DND-41 (cell line): ENCODE results near the gene TEX44.

Source experiments
- ATAC-seq: fragments of 200-7000 bp; cut with Tn5 transposase; 3 replicates; pipeline ENCODE4 v1.9.1; 2021; ENCODE audit warnings: low read depth; ENCODE audit not compliant: insufficient read depth
- DNase-seq: peaks from one replicate; pipeline ENCODE4 v3.0.0-alpha.2; 2020
- H2AFZ ChIP-seq: 2 replicates; pipeline ENCODE4 v1.6.0; 2012; ENCODE audit warnings: low read depth, low read length
- H3K27ac ChIP-seq: 2 replicates; pipeline ENCODE4 v1.5.1; 2012; ENCODE audit warnings: low read length, inconsistent platforms
- H3K27me3 ChIP-seq: fragments of 200-600 bp; sonication (generic); 2 replicates; pipeline ENCODE4 v1.6.0; 2012; ENCODE audit warnings: low read length, mild to moderate bottlenecking, inconsistent platforms; ENCODE audit not compliant: insufficient read depth, poor library complexity
- H3K36me3 ChIP-seq: 2 replicates; pipeline ENCODE4 v1.5.1; 2012; ENCODE audit warnings: low read length, inconsistent platforms; ENCODE audit not compliant: insufficient read depth
- H3K4me1 ChIP-seq: 2 replicates; pipeline ENCODE4 v1.5.1; 2012; ENCODE audit warnings: mild to moderate bottlenecking, low read length; ENCODE audit not compliant: insufficient read depth
- H3K4me2 ChIP-seq: 2 replicates; pipeline ENCODE4 v1.6.0; 2012; ENCODE audit warnings: mild to moderate bottlenecking, moderate library complexity, low read length, inconsistent platforms; ENCODE audit not compliant: insufficient read depth
- H3K4me3 ChIP-seq, 2 experiments: fragments of 200-600 bp in 1 of 2; shearing (Covaris generic) in 1 of 2; 2 replicates each; pipeline ENCODE4 v1.5.1; 2012 to 2016; ENCODE audit warnings: inconsistent platforms in 2 of 2, low read length in 2 of 2, mild to moderate bottlenecking in 2 of 2, low read depth in 1 of 2, moderate library complexity in 1 of 2
- H3K79me2 ChIP-seq: 2 replicates; pipeline ENCODE4 v1.6.0; 2012; ENCODE audit warnings: low read length, inconsistent platforms; ENCODE audit not compliant: insufficient read depth
- H3K9ac ChIP-seq: 2 replicates; pipeline ENCODE4 v1.6.0; 2012; ENCODE audit warnings: low read depth, mild to moderate bottlenecking, inconsistent platforms, low read length, moderate library complexity
- H3K9me3 ChIP-seq: 2 replicates; pipeline ENCODE4 v1.5.1; 2012; ENCODE audit warnings: low read length, moderate library complexity, mild to moderate bottlenecking, inconsistent platforms; ENCODE audit not compliant: insufficient read depth, severe bottlenecking
- H4K20me1 ChIP-seq: 2 replicates; pipeline ENCODE4 v1.6.0; 2012; ENCODE audit warnings: low read length; ENCODE audit not compliant: insufficient read depth
- EZH2 ChIP-seq: IDR thresholded peaks from 3 replicates; pipeline ENCODE4 v1.6.1; 2012; ENCODE audit warnings: borderline replicate concordance, low read depth, mild to moderate bottlenecking, moderate library complexity, low read length, inconsistent platforms; ENCODE audit not compliant: severe bottlenecking
- TF ChIP-seq, protein P1 (sequence below): IDR thresholded peaks from 2 replicates; pipeline ENCODE4 v1.5.1; 2012; ENCODE audit warnings: borderline replicate concordance, low read length, moderate library complexity, mild to moderate bottlenecking; ENCODE audit not compliant: poor library complexity, severe bottlenecking; ENCODE audit errors: extremely low read depth

TEX44 gene

DNA sequence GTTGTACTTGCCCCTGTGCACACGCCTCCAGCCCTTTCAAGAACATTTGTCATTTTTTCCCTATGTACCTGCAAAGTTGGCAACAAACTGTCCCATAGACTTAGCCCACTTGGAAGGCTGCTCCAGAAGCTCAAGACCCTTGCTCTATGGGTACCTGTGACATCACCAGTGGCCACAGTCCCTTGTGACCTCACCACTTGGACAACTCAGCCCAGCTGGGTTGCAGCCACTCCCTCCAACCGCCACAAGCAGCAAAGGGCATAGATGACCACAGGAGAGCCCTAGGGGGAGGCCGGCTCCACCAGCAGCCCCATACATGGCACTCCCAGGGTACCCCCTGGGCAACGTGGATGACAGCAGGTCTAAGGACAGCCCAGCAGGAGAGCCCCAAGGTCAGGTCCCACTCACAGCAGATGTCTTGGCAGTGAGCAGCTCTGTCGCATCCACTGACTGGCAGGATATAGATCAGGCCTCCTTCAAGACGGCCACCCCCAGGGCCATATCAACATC, at the start of gene TEX44:
TSS of gene TEX44 (plus strand) at position 229 of the 510 bp plus-strand sequence. CDS start at position 317, 88 bp downstream.
- H4K20me1 ChIP-seq: no peaks in the 10 kb centered on the region
- H3K4me2 ChIP-seq: no peak within 1 kb of the TSS
- TF ChIP-seq EZH2: no peak
- TF ChIP-seq, protein P1, sequence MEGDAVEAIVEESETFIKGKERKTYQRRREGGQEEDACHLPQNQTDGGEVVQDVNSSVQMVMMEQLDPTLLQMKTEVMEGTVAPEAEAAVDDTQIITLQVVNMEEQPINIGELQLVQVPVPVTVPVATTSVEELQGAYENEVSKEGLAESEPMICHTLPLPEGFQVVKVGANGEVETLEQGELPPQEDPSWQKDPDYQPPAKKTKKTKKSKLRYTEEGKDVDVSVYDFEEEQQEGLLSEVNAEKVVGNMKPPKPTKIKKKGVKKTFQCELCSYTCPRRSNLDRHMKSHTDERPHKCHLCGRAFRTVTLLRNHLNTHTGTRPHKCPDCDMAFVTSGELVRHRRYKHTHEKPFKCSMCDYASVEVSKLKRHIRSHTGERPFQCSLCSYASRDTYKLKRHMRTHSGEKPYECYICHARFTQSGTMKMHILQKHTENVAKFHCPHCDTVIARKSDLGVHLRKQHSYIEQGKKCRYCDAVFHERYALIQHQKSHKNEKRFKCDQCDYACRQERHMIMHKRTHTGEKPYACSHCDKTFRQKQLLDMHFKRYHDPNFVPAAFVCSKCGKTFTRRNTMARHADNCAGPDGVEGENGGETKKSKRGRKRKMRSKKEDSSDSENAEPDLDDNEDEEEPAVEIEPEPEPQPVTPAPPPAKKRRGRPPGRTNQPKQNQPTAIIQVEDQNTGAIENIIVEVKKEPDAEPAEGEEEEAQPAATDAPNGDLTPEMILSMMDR: no peak
- ATAC-seq (no peak), DNase-seq (no peak)
- H3K4me3 ChIP-seq: no peak within 1 kb of the TSS
- H3K4me1 ChIP-seq: no peaks in the 10 kb centered on the region
- no peak within 1 kb of the TSS for H3K27ac ChIP-seq
- peaks cover 5% of the 10 kb centered on the region for H3K27me3 ChIP-seq
- H3K9me3 ChIP-seq: no peaks in the 10 kb centered on the region
- no peak within 1 kb of the TSS for H3K9ac ChIP-seq
- no peak within 1 kb of the TSS for H2AFZ ChIP-seq
- no peaks in the 10 kb centered on the region for H3K79me2 ChIP-seq
- no peaks in the 10 kb centered on the region for H3K36me3 ChIP-seq

DNA sequence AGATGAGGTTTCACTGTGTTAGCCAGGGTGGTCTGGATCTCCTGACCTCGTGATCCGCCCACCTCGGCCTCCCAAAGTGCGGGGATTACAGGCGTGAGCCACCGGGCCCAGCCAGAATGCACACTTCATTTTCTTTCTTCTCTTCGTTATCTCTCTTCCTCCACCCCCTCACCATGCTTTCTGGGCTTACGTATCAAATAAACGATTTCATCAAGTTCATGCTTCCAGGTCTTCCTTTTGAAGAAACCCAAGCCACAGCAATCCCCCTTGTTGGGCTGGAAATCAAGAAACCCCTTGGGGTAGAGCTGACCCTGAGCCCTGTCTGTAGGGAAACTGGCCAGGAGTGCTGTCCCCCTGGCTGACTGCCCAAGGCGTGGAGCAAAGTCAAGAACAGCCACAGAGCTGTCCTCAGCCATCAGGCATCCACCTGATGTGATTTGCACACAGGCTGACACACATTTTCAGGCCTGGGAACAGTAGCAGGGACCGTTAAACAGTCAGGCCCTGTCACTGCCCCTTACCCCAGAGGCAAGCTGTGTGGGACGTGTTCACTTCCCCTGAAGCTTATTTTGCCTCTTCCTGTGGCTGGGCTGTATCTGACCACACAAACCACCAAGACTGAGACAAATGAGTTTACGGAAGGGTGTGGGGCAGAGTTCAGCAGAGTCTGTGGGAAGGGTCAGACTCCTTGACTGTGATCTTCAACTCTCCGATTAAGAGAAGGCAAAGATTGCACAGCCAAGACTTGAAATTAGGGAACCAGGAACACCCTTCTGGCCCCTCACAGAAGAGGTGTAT, 47.4 kb upstream of the TEX44 start:
- H3K4me3 ChIP-seq: no peak overlapping the region; a peak in 1 of 4 replicates
- peaks cover 9% of the 10 kb centered on the region for H3K9me3 ChIP-seq
- no peaks in the 10 kb centered on the region for H3K27me3 ChIP-seq
- DNase-seq (peak; percentile 86), ATAC-seq (peak; percentile 91)
- peak overlapping the region; percentile 93 for H3K27ac ChIP-seq
- no peak for TF ChIP-seq EZH2
- TF ChIP-seq, protein P1: no peak
- peaks cover 23% of the 10 kb centered on the region for H3K4me1 ChIP-seq
- H3K4me2 ChIP-seq: peak overlapping the region; percentile 24
- no peaks in the 10 kb centered on the region for H3K79me2 ChIP-seq
- no peaks in the 10 kb centered on the region for H3K36me3 ChIP-seq
- peak overlapping the region; percentile 58 for H3K9ac ChIP-seq
- H4K20me1 ChIP-seq: no peaks in the 10 kb centered on the region
- H2AFZ ChIP-seq: peak overlapping the region; percentile 74

DNA sequence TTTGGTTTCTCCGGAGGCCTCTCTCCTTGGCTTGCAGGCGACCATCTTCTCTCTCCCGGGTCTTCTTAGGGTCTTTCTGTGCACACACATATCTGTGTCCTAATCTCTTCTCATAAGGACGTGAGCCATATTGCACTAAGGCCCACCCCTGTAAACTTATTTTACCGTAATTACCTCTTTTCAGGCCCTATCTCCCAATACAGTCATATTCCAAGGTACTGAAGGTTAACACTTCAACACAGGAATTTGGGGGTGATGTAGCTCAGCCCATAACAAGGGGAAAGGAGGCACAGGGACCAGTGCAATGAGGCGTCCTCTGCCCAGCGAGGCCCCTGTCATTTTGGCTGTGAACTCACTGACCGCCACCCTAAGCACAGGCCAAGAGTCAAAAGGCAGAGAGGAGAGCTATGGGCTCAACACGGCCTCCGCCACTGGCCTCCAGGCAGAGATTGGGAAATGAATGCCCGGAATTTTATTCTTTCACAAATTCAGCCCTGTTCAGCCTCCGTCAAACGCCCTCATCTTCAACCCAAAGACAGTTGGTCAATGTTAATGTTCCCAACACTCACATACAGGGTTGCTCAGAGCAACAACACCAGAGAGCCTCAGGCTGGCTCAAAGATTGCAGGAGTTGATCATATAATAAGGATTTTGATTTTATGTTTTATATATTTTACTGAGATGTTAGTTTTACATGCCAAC, 46.5 kb upstream of the TEX44 start:
- H3K9me3 ChIP-seq: peaks cover 9% of the 10 kb centered on the region
- H3K79me2 ChIP-seq: no peaks in the 10 kb centered on the region
- peak overlapping the region; percentile 58; the same call in 1 of the 2 replicates for H3K9ac ChIP-seq
- no peak overlapping the region for H3K4me3 ChIP-seq
- TF ChIP-seq, protein P1: no peak
- no peak for TF ChIP-seq EZH2
- no peaks in the 10 kb centered on the region for H3K27me3 ChIP-seq
- DNase-seq (no peak), ATAC-seq (peak; percentile 27)
- peaks cover 23% of the 10 kb centered on the region for H3K4me1 ChIP-seq
- peak overlapping the region; percentile 74; the same call in 1 of the 2 replicates for H2AFZ ChIP-seq
- H3K4me2 ChIP-seq: no peak overlapping the region
- no peaks in the 10 kb centered on the region for H3K36me3 ChIP-seq
- H3K27ac ChIP-seq: peak overlapping the region; percentile 93
- no peaks in the 10 kb centered on the region for H4K20me1 ChIP-seq
